HepG2 (cell line): Measurements from ENCODE around the gene CELF4. TPM values are rescaled to one million over a fixed set of nuclear protein-coding genes. Genes with fewer than 3 reads are reported as not detected.

Experiments
- ATAC-seq: fragments of 200-7000 bp; cut with Tn5 transposase; 3 replicates; pipeline ENCODE4 v1.9.1; 2020; ENCODE audit warnings: mild to moderate bottlenecking, moderate library complexity
- BruUV-seq: library from RNA; stranded (reverse); fragments of 400-500 nt; replicated peaks from 2 replicates; lab custom pipeline; 2021; lab: Mats Ljungman, UMichigan
- CTCF ChIA-PET: fragments of 300-600 bp; formaldehyde crosslinking; extraction: SDS; loops from one replicate; lab custom pipeline; 2021; ENCODE audit warnings: low total read pairs, inconsistent platforms, low intra/inter-chr PET ratio; lab: Yijun Ruan, JAX
- POLR2A ChIA-PET: fragments of 350-600 bp; sonication (Branson Sonifier 250); formaldehyde crosslinking; loops from one replicate; lab custom pipeline; 2020; ENCODE audit warnings: antibody characterized with exemption, inconsistent platforms; lab: Yijun Ruan, JAX
- DNase-seq: peaks from one replicate; pipeline ENCODE4 v3.0.0-alpha.2; 2015; ENCODE audit warnings: low spot score
- FAIRE-seq: peaks from 3 replicates; lab custom pipeline; 2011; peaks lifted over from hg19 to GRCh38; lab: Jason Lieb, UNC
- H2AFZ ChIP-seq: one replicate; pipeline ENCODE4 v1.6.1; 2011; ENCODE audit warnings: low read length, inconsistent platforms
- H3K27ac ChIP-seq: fragments of 300-600 bp; 3 replicates; pipeline ENCODE4 v1.8.0; 2011; ENCODE audit warnings: mixed run types, mild to moderate bottlenecking, mixed read lengths, low read length, inconsistent platforms; ENCODE audit not compliant: insufficient read depth; ENCODE audit errors: extremely low read length
- H3K27me3 ChIP-seq, 2 experiments: fragments of 200-600 bp in 1 of 2; 2 replicates in 1 of 2; 3 replicates in 1 of 2; pipeline versions ENCODE4 v1.6.0 to v1.8.0; 2011; ENCODE audit warnings: low read length in 2 of 2, mild to moderate bottlenecking in 2 of 2, moderate library complexity in 2 of 2, inconsistent platforms in 1 of 2; ENCODE audit not compliant: insufficient read depth in 2 of 2, control insufficient read depth in 1 of 2
- H3K36me3 ChIP-seq, 2 experiments: fragments of 200-600 bp in 1 of 2; replicated peaks in 1 of 2; 2 replicates in 1 of 2; 3 replicates in 1 of 2; pipeline versions ENCODE4 v1.5.1 to v1.8.0; 2011; ENCODE audit warnings: low read length in 2 of 2, inconsistent platforms in 1 of 2; ENCODE audit not compliant: insufficient read depth in 2 of 2, control insufficient read depth in 1 of 2
- H3K4me1 ChIP-seq: 2 replicates; pipeline ENCODE4 v1.5.1; 2012; ENCODE audit warnings: low read length, inconsistent platforms; ENCODE audit not compliant: insufficient read depth
- H3K4me2 ChIP-seq: 2 replicates; pipeline ENCODE4 v1.6.0; 2011; ENCODE audit warnings: low read depth, low read length, inconsistent platforms
- H3K4me3 ChIP-seq, 3 experiments: fragments of 200-600 bp in 1 of 3; sonication (generic), shearing (Covaris generic) in 1 of 3; replicated peaks in 1 of 3; 2 replicates each; pipeline ENCODE4 v1.5.1; 2011 to 2016; ENCODE audit warnings: low read length in 3 of 3, inconsistent platforms in 2 of 3, low read depth in 2 of 3, mild to moderate bottlenecking in 2 of 3, control low read depth in 1 of 3, mixed read lengths in 1 of 3; ENCODE audit not compliant: insufficient read depth in 1 of 3
- H3K79me2 ChIP-seq: one replicate; pipeline ENCODE4 v1.6.1; 2011; ENCODE audit warnings: low read length, inconsistent platforms; ENCODE audit not compliant: insufficient read depth
- H3K9ac ChIP-seq: 2 replicates; pipeline ENCODE4 v1.6.0; 2011; ENCODE audit warnings: mild to moderate bottlenecking, low read depth, low read length, inconsistent platforms; ENCODE audit not compliant: insufficient read depth
- H3K9me3 ChIP-seq: 2 replicates; pipeline ENCODE4 v1.5.1; 2012; ENCODE audit warnings: mild to moderate bottlenecking, low read length
- H4K20me1 ChIP-seq: 2 replicates; pipeline ENCODE4 v1.6.0; 2011; ENCODE audit warnings: inconsistent platforms, mild to moderate bottlenecking, low read length, moderate library complexity; ENCODE audit not compliant: insufficient read depth
- ARNTL ChIP-seq: sonication (generic); formaldehyde crosslinking; IDR thresholded peaks from 2 replicates; pipeline ENCODE4 v1.4.0; 2020; ENCODE audit warnings: mild to moderate bottlenecking, missing genetic modification reagents
- CHCHD3 ChIP-seq: sonication (generic); formaldehyde crosslinking; IDR thresholded peaks from 2 replicates; pipeline ENCODE4 v1.8.0; 2022; ENCODE audit warnings: mild to moderate bottlenecking, missing genetic modification reagents, moderate library complexity
- E2F2 ChIP-seq: sonication (generic); formaldehyde crosslinking; IDR thresholded peaks from 2 replicates; pipeline ENCODE4 v1.4.0; 2020; ENCODE audit warnings: missing genetic modification reagents, borderline replicate concordance
- FLYWCH1 ChIP-seq: sonication (generic); formaldehyde crosslinking; IDR thresholded peaks from 2 replicates; pipeline ENCODE4 v1.8.1; 2023; ENCODE audit warnings: mild to moderate bottlenecking, missing genetic modification reagents
- HMGXB3 ChIP-seq: sonication (generic); formaldehyde crosslinking; IDR thresholded peaks from 2 replicates; pipeline ENCODE4 v1.4.0; 2020; ENCODE audit warnings: missing genetic modification reagents, borderline replicate concordance
- HOXA3 ChIP-seq: sonication (generic); formaldehyde crosslinking; IDR thresholded peaks from 2 replicates; pipeline ENCODE4 v1.5.0; 2020; ENCODE audit warnings: missing genetic modification reagents
- NFE2L1 ChIP-seq: sonication (generic); formaldehyde crosslinking; IDR thresholded peaks from 2 replicates; pipeline ENCODE4 v1.4.0; 2020; ENCODE audit warnings: missing genetic modification reagents, mild to moderate bottlenecking, borderline replicate concordance
- SOX5 ChIP-seq: IDR thresholded peaks from 2 replicates; pipeline ENCODE4 v1.6.1; 2016; ENCODE audit warnings: borderline replicate concordance
- SPEN ChIP-seq: sonication (generic); formaldehyde crosslinking; IDR thresholded peaks from 2 replicates; pipeline ENCODE4 v1.5.1; 2020; ENCODE audit warnings: low read depth, mild to moderate bottlenecking, missing genetic modification reagents
- ZBTB10 ChIP-seq: sonication (generic); formaldehyde crosslinking; IDR thresholded peaks from 2 replicates; pipeline ENCODE4 v1.4.0; 2020; ENCODE audit warnings: missing genetic modification reagents, borderline replicate concordance
- ZKSCAN5 ChIP-seq: sonication (generic); formaldehyde crosslinking; IDR thresholded peaks from 2 replicates; pipeline ENCODE4 v1.5.1; 2020; ENCODE audit warnings: mild to moderate bottlenecking, missing genetic modification reagents
- ZNF160 ChIP-seq: sonication (generic); formaldehyde crosslinking; IDR thresholded peaks from 2 replicates; pipeline ENCODE4 v1.8.0; 2022; ENCODE audit warnings: mild to moderate bottlenecking, inconsistent platforms, missing genetic modification reagents
- ZNF326 ChIP-seq: sonication (generic); formaldehyde crosslinking; IDR thresholded peaks from 2 replicates; pipeline ENCODE4 v1.4.0; 2020; ENCODE audit warnings: missing genetic modification reagents, borderline replicate concordance
- ZNF652 ChIP-seq: IDR thresholded peaks from 2 replicates; pipeline ENCODE4 v1.6.1; 2016; ENCODE audit warnings: low read depth, borderline replicate concordance
- WGBS: methylation state at CpG from one replicate; pipeline ENCODE4 v1.1.6; 2017; ENCODE audit warnings: low lambda C conversion rate; 5-methylcytosine and 5-hydroxymethylcytosine counted together
- in situ Hi-C: cut with HindIII; loops from 2 replicates; pipeline ENCODE4 v1.10.0; 2017; ENCODE audit warnings: low pct_unique_long_range_greater_than_20kb; ENCODE audit not compliant: extremely low pct_ligation_motif_present
- intact Hi-C: fragments of 100-400 bp; cut with micrococcal nuclease; formaldehyde crosslinking; loops from one replicate; pipeline ENCODE4 v1.10.0; 2022; ENCODE audit not compliant: unreplicated experiment
- polyA plus RNA-seq, 8 experiments: library from polyadenylated mRNA; depleted of rRNA in 3 of 8; stranded (reverse) in 7 of 8; unstranded in 1 of 8; fragments of >200 nt; fragmentation: Illumina TruSeq in 4 of 8; extraction: Trizol in 4 of 8; gene quantifications; 2 replicates each; pipeline versions ENCODE4 v1.2.1 to v1.2.3, GENCODE V29; 2011 to 2016; ENCODE audit warnings: low read depth in 4 of 8, missing spikeins in 1 of 8, mixed read lengths in 1 of 8; ENCODE audit not compliant: insufficient read depth in 1 of 8
- total RNA-seq, 5 experiments: library from RNA; depleted of rRNA; stranded (reverse); fragments of >200 nt; fragmentation: Illumina TruSeq; extraction: Trizol; gene quantifications; 2 replicates each; pipeline ENCODE4 v1.2.3, GENCODE V29; 2016; ENCODE audit warnings: low read depth in 1 of 5

CELF4 gene
- total and polyA plus RNA-seq, 2 of the 13 experiments (the other 11 are each of a cell fraction or from before 2014, with no cell fraction given) = not detected

GRCh38 chr18:37249895-37250618, 315.5 kb downstream of the CELF4 start:
- no peak overlapping the region for H3K9ac ChIP-seq
- ChIA-PET CTCF (no interaction called here), POLR2A (no interaction called here)
- H4K20me1 ChIP-seq = 0 out of 2 replicates have a peak, but pooled peaks cover 3% of the 10 kb centered on the region
- 9% methylated on average over 5 of the region's 6 CpGs for WGBS
- H3K4me3 ChIP-seq = no peak overlapping the region
- H3K79me2 ChIP-seq = no peaks in the 10 kb centered on the region
- H3K27ac ChIP-seq = no peak overlapping the region
- H3K9me3 ChIP-seq = no peaks in the 10 kb centered on the region
- DNase-seq (no peak), FAIRE-seq (no peak), ATAC-seq (peak; percentile 32)
- peaks cover 1 to 21% of the 10 kb centered on the region in 2 experiments; a peak in 4 of 5 replicates for H3K27me3 ChIP-seq
- H3K4me2 ChIP-seq = no peak overlapping the region
- H2AFZ ChIP-seq = no peak overlapping the region
- no peaks in the 10 kb centered on the region for H3K36me3 ChIP-seq
- peaks cover 8% of the 10 kb centered on the region for H3K4me1 ChIP-seq
- in situ Hi-C loops (no loop called here), intact Hi-C loops (no loop called here)
- BruUV-seq = no TSS peak
- TF ChIP-seq NFE2L1 (no peak), HOXA3 (no peak), ZNF160 (CRISPR knock-in tag) (no peak), E2F2 (CRISPR knock-in tag) (no peak), HMGXB3 (CRISPR knock-in tag) (no peak), FLYWCH1 (CRISPR knock-in tag) (no peak), SOX5 (no peak), CHCHD3 (no peak), SPEN (CRISPR knock-in tag) (no peak), ZNF652 (no peak), ZNF326 (CRISPR knock-in tag) (no peak), ARNTL (CRISPR knock-in tag) (no peak), ZBTB10 (CRISPR knock-in tag) (no peak), ZKSCAN5 (CRISPR knock-in tag) (no peak)
